ENCODE data around the gene RXRG. TPM values are rescaled to one million over a fixed set of nuclear protein-coding genes. Genes with fewer than 3 reads are reported as not detected.

RXRG gene
- polyA plus RNA-seq, 1 of the 3 experiments (the other 2 are of a cell fraction): not detected

DNA sequence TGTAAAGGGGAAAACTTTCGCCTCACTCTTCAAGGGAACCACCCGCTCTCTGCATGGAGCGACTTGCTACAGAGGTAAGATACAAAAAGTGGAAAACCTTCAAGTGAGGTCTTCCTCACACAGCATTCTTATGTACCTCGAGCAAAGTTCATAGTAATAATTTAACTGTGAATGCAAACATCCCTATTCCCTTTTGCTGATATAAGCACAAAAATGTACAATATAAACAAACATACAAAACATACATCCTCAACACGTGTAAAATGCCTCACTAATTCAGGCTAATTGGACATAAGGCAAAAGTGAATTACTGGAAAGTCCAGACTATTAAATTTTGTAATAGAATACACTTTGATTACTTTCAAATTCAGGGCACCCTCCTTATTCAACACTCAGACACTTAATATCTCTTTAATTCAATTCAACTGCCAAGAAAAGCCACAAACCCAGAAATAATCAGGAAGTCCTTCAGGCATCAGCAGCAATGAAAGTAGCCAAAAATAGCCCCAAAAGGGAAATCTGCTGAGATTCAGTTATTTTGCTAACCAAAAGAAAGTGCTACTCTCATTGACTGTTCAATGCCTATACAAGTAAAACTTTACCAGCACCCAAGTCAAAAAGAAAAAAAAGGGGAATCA is 73.2 kb downstream of the RXRG start:
- no peak for DNase-seq
- no peaks in the 10 kb centered on the region for H3K9me3 ChIP-seq
- no peaks in the 10 kb centered on the region for H4K20me1 ChIP-seq (ENCODE audit: insufficient read depth)
- no peaks in the 10 kb centered on the region for H3K4me1 ChIP-seq (ENCODE audit: control insufficient read depth in 1 of 2, insufficient read depth in 2 of 2, low read depth in 1 of 2, low read length in 1 of 2)
- no peak overlapping the region for H2AFZ ChIP-seq (ENCODE audit: low read depth)
- no peaks in the 10 kb centered on the region for H3F3A ChIP-seq (replicated peaks; ENCODE audit: insufficient read depth)
- 31% methylated on average over 5 of the region's 5 CpGs for WGBS (ENCODE audit: low lambda C conversion rate)
- no peak overlapping the region for H3K9ac ChIP-seq
- H3K27me3 ChIP-seq (ENCODE audit: insufficient read depth): no peaks in the 10 kb centered on the region
- H3K9me2 ChIP-seq: no peaks in the 10 kb centered on the region
- TF ChIP-seq, protein P1, sequence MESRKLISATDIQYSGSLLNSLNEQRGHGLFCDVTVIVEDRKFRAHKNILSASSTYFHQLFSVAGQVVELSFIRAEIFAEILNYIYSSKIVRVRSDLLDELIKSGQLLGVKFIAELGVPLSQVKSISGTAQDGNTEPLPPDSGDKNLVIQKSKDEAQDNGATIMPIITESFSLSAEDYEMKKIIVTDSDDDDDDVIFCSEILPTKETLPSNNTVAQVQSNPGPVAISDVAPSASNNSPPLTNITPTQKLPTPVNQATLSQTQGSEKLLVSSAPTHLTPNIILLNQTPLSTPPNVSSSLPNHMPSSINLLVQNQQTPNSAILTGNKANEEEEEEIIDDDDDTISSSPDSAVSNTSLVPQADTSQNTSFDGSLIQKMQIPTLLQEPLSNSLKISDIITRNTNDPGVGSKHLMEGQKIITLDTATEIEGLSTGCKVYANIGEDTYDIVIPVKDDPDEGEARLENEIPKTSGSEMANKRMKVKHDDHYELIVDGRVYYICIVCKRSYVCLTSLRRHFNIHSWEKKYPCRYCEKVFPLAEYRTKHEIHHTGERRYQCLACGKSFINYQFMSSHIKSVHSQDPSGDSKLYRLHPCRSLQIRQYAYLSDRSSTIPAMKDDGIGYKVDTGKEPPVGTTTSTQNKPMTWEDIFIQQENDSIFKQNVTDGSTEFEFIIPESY (IDR thresholded peaks at IDR 0.05; ENCODE audit: borderline replicate concordance, low read depth): no peak
- no peak for TF ChIP-seq RFX5 (IDR thresholded peaks at IDR 0.05; ENCODE audit: low read length)
- no peak for TF ChIP-seq GABPA (IDR thresholded peaks at IDR 0.05; ENCODE audit: low read depth)
- TF ChIP-seq MEF2A (IDR thresholded peaks at IDR 0.05; ENCODE audit: borderline replicate concordance, low read depth): no peak
- TF ChIP-seq NRF1 (IDR thresholded peaks at IDR 0.05; ENCODE audit: low read depth, low read length): no peak
- no peak for TF ChIP-seq FOXJ3 (CRISPR knock-in tag; IDR thresholded peaks at IDR 0.05)
- TF ChIP-seq, protein P2, sequence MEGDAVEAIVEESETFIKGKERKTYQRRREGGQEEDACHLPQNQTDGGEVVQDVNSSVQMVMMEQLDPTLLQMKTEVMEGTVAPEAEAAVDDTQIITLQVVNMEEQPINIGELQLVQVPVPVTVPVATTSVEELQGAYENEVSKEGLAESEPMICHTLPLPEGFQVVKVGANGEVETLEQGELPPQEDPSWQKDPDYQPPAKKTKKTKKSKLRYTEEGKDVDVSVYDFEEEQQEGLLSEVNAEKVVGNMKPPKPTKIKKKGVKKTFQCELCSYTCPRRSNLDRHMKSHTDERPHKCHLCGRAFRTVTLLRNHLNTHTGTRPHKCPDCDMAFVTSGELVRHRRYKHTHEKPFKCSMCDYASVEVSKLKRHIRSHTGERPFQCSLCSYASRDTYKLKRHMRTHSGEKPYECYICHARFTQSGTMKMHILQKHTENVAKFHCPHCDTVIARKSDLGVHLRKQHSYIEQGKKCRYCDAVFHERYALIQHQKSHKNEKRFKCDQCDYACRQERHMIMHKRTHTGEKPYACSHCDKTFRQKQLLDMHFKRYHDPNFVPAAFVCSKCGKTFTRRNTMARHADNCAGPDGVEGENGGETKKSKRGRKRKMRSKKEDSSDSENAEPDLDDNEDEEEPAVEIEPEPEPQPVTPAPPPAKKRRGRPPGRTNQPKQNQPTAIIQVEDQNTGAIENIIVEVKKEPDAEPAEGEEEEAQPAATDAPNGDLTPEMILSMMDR (IDR thresholded peaks at IDR 0.05): no peak
- TF ChIP-seq, protein P3, sequence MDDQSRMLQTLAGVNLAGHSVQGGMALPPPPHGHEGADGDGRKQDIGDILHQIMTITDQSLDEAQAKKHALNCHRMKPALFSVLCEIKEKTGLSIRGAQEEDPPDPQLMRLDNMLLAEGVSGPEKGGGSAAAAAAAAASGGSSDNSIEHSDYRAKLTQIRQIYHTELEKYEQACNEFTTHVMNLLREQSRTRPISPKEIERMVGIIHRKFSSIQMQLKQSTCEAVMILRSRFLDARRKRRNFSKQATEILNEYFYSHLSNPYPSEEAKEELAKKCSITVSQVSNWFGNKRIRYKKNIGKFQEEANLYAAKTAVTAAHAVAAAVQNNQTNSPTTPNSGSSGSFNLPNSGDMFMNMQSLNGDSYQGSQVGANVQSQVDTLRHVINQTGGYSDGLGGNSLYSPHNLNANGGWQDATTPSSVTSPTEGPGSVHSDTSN (IDR thresholded peaks at IDR 0.05): no peak
- TF ChIP-seq POLR2AphosphoS5 (IDR thresholded peaks at IDR 0.05; ENCODE audit: low read depth, low read length): no peak
- TF ChIP-seq, protein P4, sequence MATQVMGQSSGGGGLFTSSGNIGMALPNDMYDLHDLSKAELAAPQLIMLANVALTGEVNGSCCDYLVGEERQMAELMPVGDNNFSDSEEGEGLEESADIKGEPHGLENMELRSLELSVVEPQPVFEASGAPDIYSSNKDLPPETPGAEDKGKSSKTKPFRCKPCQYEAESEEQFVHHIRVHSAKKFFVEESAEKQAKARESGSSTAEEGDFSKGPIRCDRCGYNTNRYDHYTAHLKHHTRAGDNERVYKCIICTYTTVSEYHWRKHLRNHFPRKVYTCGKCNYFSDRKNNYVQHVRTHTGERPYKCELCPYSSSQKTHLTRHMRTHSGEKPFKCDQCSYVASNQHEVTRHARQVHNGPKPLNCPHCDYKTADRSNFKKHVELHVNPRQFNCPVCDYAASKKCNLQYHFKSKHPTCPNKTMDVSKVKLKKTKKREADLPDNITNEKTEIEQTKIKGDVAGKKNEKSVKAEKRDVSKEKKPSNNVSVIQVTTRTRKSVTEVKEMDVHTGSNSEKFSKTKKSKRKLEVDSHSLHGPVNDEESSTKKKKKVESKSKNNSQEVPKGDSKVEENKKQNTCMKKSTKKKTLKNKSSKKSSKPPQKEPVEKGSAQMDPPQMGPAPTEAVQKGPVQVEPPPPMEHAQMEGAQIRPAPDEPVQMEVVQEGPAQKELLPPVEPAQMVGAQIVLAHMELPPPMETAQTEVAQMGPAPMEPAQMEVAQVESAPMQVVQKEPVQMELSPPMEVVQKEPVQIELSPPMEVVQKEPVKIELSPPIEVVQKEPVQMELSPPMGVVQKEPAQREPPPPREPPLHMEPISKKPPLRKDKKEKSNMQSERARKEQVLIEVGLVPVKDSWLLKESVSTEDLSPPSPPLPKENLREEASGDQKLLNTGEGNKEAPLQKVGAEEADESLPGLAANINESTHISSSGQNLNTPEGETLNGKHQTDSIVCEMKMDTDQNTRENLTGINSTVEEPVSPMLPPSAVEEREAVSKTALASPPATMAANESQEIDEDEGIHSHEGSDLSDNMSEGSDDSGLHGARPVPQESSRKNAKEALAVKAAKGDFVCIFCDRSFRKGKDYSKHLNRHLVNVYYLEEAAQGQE (IDR thresholded peaks at IDR 0.05; ENCODE audit: low read depth, low read length): no peak
- TF ChIP-seq RAD21 (IDR thresholded peaks at IDR 0.05; ENCODE audit: low read length): no peak
- TF ChIP-seq SIN3A (IDR thresholded peaks at IDR 0.05; ENCODE audit: borderline replicate concordance, low read depth, low read length): no peak
- TF ChIP-seq SMC3 (IDR thresholded peaks at IDR 0.05; ENCODE audit: low read depth, low read length): no peak
- TF ChIP-seq MXI1 (IDR thresholded peaks at IDR 0.05; ENCODE audit: low read depth, low read length): no peak
- no peak for TF ChIP-seq TCF12 (IDR thresholded peaks at IDR 0.05)
- no peak for TF ChIP-seq TAF1 (IDR thresholded peaks at IDR 0.05; ENCODE audit: borderline replicate concordance, low read depth, low read length)
- TF ChIP-seq, protein P5, sequence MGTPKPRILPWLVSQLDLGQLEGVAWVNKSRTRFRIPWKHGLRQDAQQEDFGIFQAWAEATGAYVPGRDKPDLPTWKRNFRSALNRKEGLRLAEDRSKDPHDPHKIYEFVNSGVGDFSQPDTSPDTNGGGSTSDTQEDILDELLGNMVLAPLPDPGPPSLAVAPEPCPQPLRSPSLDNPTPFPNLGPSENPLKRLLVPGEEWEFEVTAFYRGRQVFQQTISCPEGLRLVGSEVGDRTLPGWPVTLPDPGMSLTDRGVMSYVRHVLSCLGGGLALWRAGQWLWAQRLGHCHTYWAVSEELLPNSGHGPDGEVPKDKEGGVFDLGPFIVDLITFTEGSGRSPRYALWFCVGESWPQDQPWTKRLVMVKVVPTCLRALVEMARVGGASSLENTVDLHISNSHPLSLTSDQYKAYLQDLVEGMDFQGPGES (IDR thresholded peaks at IDR 0.05; ENCODE audit: low read depth, low read length): no peak
- TF ChIP-seq, protein P6, sequence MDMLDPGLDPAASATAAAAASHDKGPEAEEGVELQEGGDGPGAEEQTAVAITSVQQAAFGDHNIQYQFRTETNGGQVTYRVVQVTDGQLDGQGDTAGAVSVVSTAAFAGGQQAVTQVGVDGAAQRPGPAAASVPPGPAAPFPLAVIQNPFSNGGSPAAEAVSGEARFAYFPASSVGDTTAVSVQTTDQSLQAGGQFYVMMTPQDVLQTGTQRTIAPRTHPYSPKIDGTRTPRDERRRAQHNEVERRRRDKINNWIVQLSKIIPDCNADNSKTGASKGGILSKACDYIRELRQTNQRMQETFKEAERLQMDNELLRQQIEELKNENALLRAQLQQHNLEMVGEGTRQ (IDR thresholded peaks at IDR 0.05; ENCODE audit: borderline replicate concordance, low read depth, low read length): no peak
- no peaks in the 10 kb centered on the region for H3K79me2 ChIP-seq (ENCODE audit: insufficient read depth)
- H3K4me3 ChIP-seq (ENCODE audit: low read depth in 2 of 2, low read length in 1 of 2): no peak overlapping the region
- H3K4me2 ChIP-seq: no peak overlapping the region
- no peak overlapping the region for H3K27ac ChIP-seq (ENCODE audit: low read depth in 2 of 2, low read length in 1 of 2)
- ChIA-PET POLR2A (no interaction called here), CTCF (interaction anchor here (5.2 to 5.5 kb wide), 2 partner anchors 22 to 24 kb away, joined by 61 to 124 read pairs; no protein-coding TSS in a partner anchor)
- no peaks in the 10 kb centered on the region for H3K36me3 ChIP-seq (replicated peaks in 1 of 2; ENCODE audit: control insufficient read depth in 1 of 2, insufficient read depth in 2 of 2, low read length in 1 of 2)
